Neural crest cell (in vitro differentiated cells): ENCODE data around the gene PEMT. TPM values are rescaled to one million over a fixed set of nuclear protein-coding genes. Genes with fewer than 3 reads are reported as not detected.

Source experiments
- DNase-seq: peaks from one replicate; pipeline ENCODE4 v3.0.0; 2021; ENCODE audit warnings: low read depth, mixed read lengths, low spot score
- H3K27ac Mint-ChIP-seq: one replicate; pipeline ENCODE4 v1.8.0; 2021; ENCODE audit warnings: mild to moderate bottlenecking, mixed read lengths; ENCODE audit not compliant: unreplicated experiment
- H3K27me3 Mint-ChIP-seq: 2 replicates; pipeline ENCODE4 v1.8.0; 2021; ENCODE audit warnings: low read depth, mild to moderate bottlenecking, mixed read lengths
- H3K36me3 Mint-ChIP-seq: 2 replicates; pipeline ENCODE4 v1.8.0; 2021; ENCODE audit warnings: low read depth, mild to moderate bottlenecking, mixed read lengths
- H3K4me1 Mint-ChIP-seq: 2 replicates; pipeline ENCODE4 v1.8.0; 2021; ENCODE audit warnings: mixed read lengths
- H3K4me3 Mint-ChIP-seq: one replicate; pipeline ENCODE4 v1.8.0; 2021; ENCODE audit warnings: mild to moderate bottlenecking, mixed read lengths
- H3K9me3 Mint-ChIP-seq: 2 replicates; pipeline ENCODE4 v1.8.0; 2021; ENCODE audit warnings: mixed read lengths
- total RNA-seq: library from RNA; stranded (reverse); gene quantifications from 2 replicates; pipeline ENCODE4 v1.2.1, GENCODE V29; 2021
- TF ChIP-seq, protein P1 (sequence below): fragments of 200-600 bp; sonication (generic); conservative IDR thresholded peaks from 2 replicates; pipeline ENCODE4 v1.5.0; 2021; ENCODE audit warnings: antibody characterized with exemption, mild to moderate bottlenecking

PEMT gene
- total RNA-seq, 1 donor from 2014 or later, result 43.0 TPM

- H3K27me3 Mint-ChIP-seq, result peaks cover 35% of the 10 kb centered on the region
- no peak overlapping the region for H3K27ac Mint-ChIP-seq
- H3K4me3 Mint-ChIP-seq, result peak overlapping the region; percentile 79
- TF ChIP-seq, protein P1, sequence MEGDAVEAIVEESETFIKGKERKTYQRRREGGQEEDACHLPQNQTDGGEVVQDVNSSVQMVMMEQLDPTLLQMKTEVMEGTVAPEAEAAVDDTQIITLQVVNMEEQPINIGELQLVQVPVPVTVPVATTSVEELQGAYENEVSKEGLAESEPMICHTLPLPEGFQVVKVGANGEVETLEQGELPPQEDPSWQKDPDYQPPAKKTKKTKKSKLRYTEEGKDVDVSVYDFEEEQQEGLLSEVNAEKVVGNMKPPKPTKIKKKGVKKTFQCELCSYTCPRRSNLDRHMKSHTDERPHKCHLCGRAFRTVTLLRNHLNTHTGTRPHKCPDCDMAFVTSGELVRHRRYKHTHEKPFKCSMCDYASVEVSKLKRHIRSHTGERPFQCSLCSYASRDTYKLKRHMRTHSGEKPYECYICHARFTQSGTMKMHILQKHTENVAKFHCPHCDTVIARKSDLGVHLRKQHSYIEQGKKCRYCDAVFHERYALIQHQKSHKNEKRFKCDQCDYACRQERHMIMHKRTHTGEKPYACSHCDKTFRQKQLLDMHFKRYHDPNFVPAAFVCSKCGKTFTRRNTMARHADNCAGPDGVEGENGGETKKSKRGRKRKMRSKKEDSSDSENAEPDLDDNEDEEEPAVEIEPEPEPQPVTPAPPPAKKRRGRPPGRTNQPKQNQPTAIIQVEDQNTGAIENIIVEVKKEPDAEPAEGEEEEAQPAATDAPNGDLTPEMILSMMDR, result no peak
- H3K9me3 Mint-ChIP-seq, result no peaks in the 10 kb centered on the region
- peaks cover 9% of the 10 kb centered on the region for H3K36me3 Mint-ChIP-seq
- peaks cover 21% of the 10 kb centered on the region for H3K4me1 Mint-ChIP-seq
- no peak for DNase-seq
Measured at GRCh38 chr17:17493249-17493985, 98.1 kb downstream of the PEMT start.

DNA sequence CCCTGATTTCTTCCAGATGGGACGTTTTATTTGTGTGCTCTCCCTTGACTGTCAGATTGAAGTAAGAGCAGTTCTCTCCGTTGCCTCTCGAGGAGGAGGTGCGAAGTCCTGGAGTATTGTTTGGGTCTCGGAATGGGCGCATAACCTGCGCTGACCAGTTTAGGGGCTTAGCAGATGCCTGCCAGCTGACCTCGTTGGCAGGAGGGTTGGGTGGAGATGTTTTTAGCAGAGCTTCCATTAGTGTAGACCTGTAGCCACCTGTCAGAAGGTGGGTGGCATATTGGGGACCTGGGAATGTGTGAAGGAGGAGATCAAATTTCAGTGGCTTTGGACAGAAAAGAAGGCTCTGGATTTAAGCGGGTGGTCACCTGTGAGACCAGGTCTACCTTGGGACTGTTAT lies 98.9 kb downstream of the PEMT start:
- no peak for DNase-seq
- Mint-ChIP-seq H3K27me3 (peaks cover 35% of the 10 kb centered on the region), H3K27ac (no peak overlapping the region), H3K9me3 (no peaks in the 10 kb centered on the region), H3K4me1 (peaks cover 21% of the 10 kb centered on the region), H3K36me3 (peaks cover 15% of the 10 kb centered on the region), H3K4me3 (peak overlapping the region; percentile 60)
- TF ChIP-seq, protein P1, result no peak

- Mint-ChIP-seq H3K36me3 (peaks cover 20% of the 10 kb centered on the region), H3K27ac (no peak overlapping the region), H3K4me1 (peaks cover 21% of the 10 kb centered on the region), H3K27me3 (peaks cover 30% of the 10 kb centered on the region), H3K9me3 (no peaks in the 10 kb centered on the region), H3K4me3 (peak overlapping the region; percentile 60)
- TF ChIP-seq, protein P1, result no peak
- DNase-seq, result no peak
Measured at GRCh38 chr17:17492085-17492484, 99.4 kb downstream of the PEMT start.

GRCh38 chr17:17491546-17491988 lies 99.9 kb downstream of the PEMT start:
- Mint-ChIP-seq H3K36me3 (peaks cover 23% of the 10 kb centered on the region), H3K27ac (no peak overlapping the region), H3K27me3 (peaks cover 27% of the 10 kb centered on the region), H3K9me3 (no peaks in the 10 kb centered on the region), H3K4me1 (peaks cover 21% of the 10 kb centered on the region), H3K4me3 (no peak overlapping the region)
- DNase-seq, result no peak
- TF ChIP-seq, protein P1, result no peak

- H3K9me3 Mint-ChIP-seq, result no peaks in the 10 kb centered on the region
- H3K4me3 Mint-ChIP-seq, result no peak overlapping the region
- TF ChIP-seq, protein P1, result no peak
- no peak overlapping the region for H3K27ac Mint-ChIP-seq
- H3K36me3 Mint-ChIP-seq, result peaks cover 23% of the 10 kb centered on the region
- H3K4me1 Mint-ChIP-seq, result peaks cover 21% of the 10 kb centered on the region
- no peak for DNase-seq
- peaks cover 26% of the 10 kb centered on the region for H3K27me3 Mint-ChIP-seq
Measured at GRCh38 chr17:17491031-17491471, 100.5 kb downstream of the PEMT start.
